Mammary epithelial cell (primary cell): ENCODE results near the gene EEA1.

ENCODE experiments used
- EZH2 ChIP-seq: IDR thresholded peaks from 2 replicates; pipeline ENCODE4 v1.6.1; 2012; ENCODE audit warnings: low read length, inconsistent platforms, borderline replicate concordance
- TF ChIP-seq, protein P1 (sequence below), 2 donors: IDR thresholded peaks in 1 of 2; conservative IDR thresholded peaks in 1 of 2; 2 replicates each; pipeline ENCODE4 v1.5.1; 2011 to 2012; ENCODE audit warnings: inconsistent platforms in 2 of 2, low read length in 2 of 2, mild to moderate bottlenecking in 2 of 2, control low read depth in 1 of 2, low read depth in 1 of 2; ENCODE audit not compliant: insufficient read depth in 1 of 2; ENCODE audit errors: extremely low read depth in 1 of 2

- TF ChIP-seq EZH2 = no peak
- TF ChIP-seq, protein P1, sequence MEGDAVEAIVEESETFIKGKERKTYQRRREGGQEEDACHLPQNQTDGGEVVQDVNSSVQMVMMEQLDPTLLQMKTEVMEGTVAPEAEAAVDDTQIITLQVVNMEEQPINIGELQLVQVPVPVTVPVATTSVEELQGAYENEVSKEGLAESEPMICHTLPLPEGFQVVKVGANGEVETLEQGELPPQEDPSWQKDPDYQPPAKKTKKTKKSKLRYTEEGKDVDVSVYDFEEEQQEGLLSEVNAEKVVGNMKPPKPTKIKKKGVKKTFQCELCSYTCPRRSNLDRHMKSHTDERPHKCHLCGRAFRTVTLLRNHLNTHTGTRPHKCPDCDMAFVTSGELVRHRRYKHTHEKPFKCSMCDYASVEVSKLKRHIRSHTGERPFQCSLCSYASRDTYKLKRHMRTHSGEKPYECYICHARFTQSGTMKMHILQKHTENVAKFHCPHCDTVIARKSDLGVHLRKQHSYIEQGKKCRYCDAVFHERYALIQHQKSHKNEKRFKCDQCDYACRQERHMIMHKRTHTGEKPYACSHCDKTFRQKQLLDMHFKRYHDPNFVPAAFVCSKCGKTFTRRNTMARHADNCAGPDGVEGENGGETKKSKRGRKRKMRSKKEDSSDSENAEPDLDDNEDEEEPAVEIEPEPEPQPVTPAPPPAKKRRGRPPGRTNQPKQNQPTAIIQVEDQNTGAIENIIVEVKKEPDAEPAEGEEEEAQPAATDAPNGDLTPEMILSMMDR (conservative IDR thresholded peaks at IDR 0.05 in 1 of 2, IDR thresholded peaks at IDR 0.05 in 1 of 2; ENCODE audit: extremely low read depth in 1 of 2, insufficient read depth in 1 of 2, low read depth in 1 of 2, low read length in 2 of 2) = peak in 1 of 2 donors; percentile 29
These were observed 14.6 kb upstream of the EEA1 start for GRCh38 chr12:92943482-92944250.
